Ovary (tissue), 9 donors: ENCODE data around the gene UPF3A. TPM values are rescaled to one million over a fixed set of nuclear protein-coding genes. Genes with fewer than 3 reads are reported as not detected.

Experiments used
- DNase-seq, 5 donors: peaks; one replicate each; pipeline ENCODE4 v3.0.0-alpha.2; 2019 to 2020
- H3K27ac ChIP-seq, 2 donors: fragments of 200-600 bp; one replicate each; pipeline versions ENCODE4 v1.5.1 to v1.8.0; 2019 to 2022
- H3K27me3 ChIP-seq: fragments of 200-600 bp; one replicate; pipeline ENCODE4 v1.8.0; 2022
- H3K36me3 ChIP-seq: fragments of 200-600 bp; sonication (generic); one replicate; pipeline ENCODE4 v1.5.1; 2019
- H3K4me1 ChIP-seq: one replicate; pipeline ENCODE4 v1.8.1; 2013; ENCODE audit warnings: mild to moderate bottlenecking, moderate library complexity; ENCODE audit not compliant: insufficient read depth
- H3K4me3 ChIP-seq: fragments of 200-600 bp; sonication (generic); one replicate; pipeline ENCODE4 v1.5.1; 2017
- H3K9me3 ChIP-seq, 2 donors: fragments of 200-600 bp in 1 of 2; sonication (generic) in 1 of 2; one replicate each; pipeline versions ENCODE4 v1.5.1 to v1.8.1; 2013 to 2019; ENCODE audit warnings: mild to moderate bottlenecking in 1 of 2, moderate library complexity in 1 of 2
- CTCF ChIP-seq, 3 donors: fragments of 450-650 bp in 2 of 3; fragments of 200-600 bp in 1 of 3; IDR thresholded peaks; one replicate each; pipeline versions ENCODE4 v1.5.1 to v1.8.0; 2016 to 2022; ENCODE audit warnings: antibody characterized with exemption in 3 of 3, mild to moderate bottlenecking in 1 of 3
- EP300 ChIP-seq: sonication (generic); formaldehyde crosslinking; IDR thresholded peaks from one replicate; pipeline ENCODE4 v1.6.1; 2017; ENCODE audit warnings: antibody characterized with exemption
- POLR2A ChIP-seq: fragments of 450-650 bp; IDR thresholded peaks from one replicate; pipeline ENCODE4 v1.6.1; 2017; ENCODE audit warnings: antibody characterized with exemption, mild to moderate bottlenecking, moderate library complexity
- WGBS, 3 donors: extraction: QIAGEN DNeasy Blood & Tissue Kit in 1 of 3; methylation state at CpG; one replicate each; pipeline versions ENCODE4 v1.1.5 to v1.1.7; 2013 to 2017; 5-methylcytosine and 5-hydroxymethylcytosine counted together
- intact Hi-C, 4 donors: fragments of 100-400 bp; cut with DNase I; formaldehyde crosslinking; loops; one replicate each; pipeline versions ENCODE4 v1.11.0 to v1.15.1; 2022 to 2023
- polyA plus RNA-seq, 2 donors: library from polyadenylated mRNA; stranded (reverse); fragments of 200-250 nt in 1 of 2; fragments of 350-450 nt in 1 of 2; fragmentation: Illumina TruSeq in 1 of 2; extraction: RNeasy Lipid Tissue Mini Kit (QIAGEN cat#74804) in 1 of 2; gene quantifications; one replicate each; pipeline ENCODE4 v1.2.3, GENCODE V29; 2013 to 2014
- total RNA-seq, 7 donors: library from RNA; depleted of rRNA in 2 of 7; stranded (reverse); fragments of >200 nt in 2 of 7; fragmentation: NEBNext Ultra II Directional in 3 of 7; extraction: Animal tissue kit (Norgen Biotek cat#: 25700) in 3 of 7; gene quantifications; one replicate each; pipeline versions ENCODE4 v1.1.0 to v1.2.4, GENCODE V29; 2016 to 2023
- donor health status: DM: no; HTN: no; CAD: no; lungs with moderate emphysema.
- donor health status: DM: no; HTN: no; CAD: no.
- donor health status: Bipolar disorder and iron deficiency.
- donor health status: DM: yes; HTN: yes; CAD: no.
- donor health status: DM: no; HTN: no; CAD: no.
- donor health status: DM: yes; HTN: yes; CAD: no.

Gene UPF3A
- total and polyA plus RNA-seq, 9 donors: 29.2 to 54.8 (median 40.4) TPM

DNA sequence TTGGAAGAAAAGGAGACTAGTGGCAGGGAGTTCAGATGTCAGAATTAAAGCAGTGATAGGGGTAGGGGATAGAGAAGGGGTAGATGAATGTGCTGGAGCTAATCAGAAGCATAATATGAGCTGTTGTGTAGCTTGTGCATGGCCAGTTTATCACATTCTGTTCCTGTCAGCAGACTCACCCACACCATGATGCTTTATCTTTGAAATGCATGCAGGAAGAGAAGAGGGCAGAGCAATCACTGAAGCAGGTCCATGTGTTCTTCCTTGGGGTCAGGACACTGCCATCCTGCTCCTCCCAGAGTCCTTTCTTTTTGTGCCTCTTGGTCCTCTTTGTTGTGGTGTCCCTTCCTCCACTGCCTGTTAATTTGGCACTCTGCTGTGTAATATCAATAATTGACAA lies 38.7 kb downstream of the UPF3A start:
- Histone ChIP-seq H3K4me3 (no peak overlapping the region), H3K27me3 (no peaks in the 10 kb centered on the region), H3K36me3 (no peaks in the 10 kb centered on the region), H3K9me3 (no peaks in the 10 kb centered on the region), H3K4me1 (peaks cover 7% of the 10 kb centered on the region), H3K27ac (no peak overlapping the region)
- DNase-seq: no peak
- intact Hi-C loops: no loop called here
- TF ChIP-seq CTCF (IDR thresholded peaks at IDR 0.05) (no peak), POLR2A (no peak)

GRCh38 chr13:114321256-114321655 lies 39.9 kb downstream of the UPF3A start:
- no peak overlapping the region for H3K4me3 ChIP-seq
- peaks cover 4% of the 10 kb centered on the region for H3K4me1 ChIP-seq
- no peak overlapping the region for H3K27ac ChIP-seq
- 96 to 97% (median 96%) methylated on average over 3 of the region's 3 CpGs for WGBS, 3 donors
- intact Hi-C loops: no loop called here
- H3K36me3 ChIP-seq: no peaks in the 10 kb centered on the region
- DNase-seq: no peak
- no peaks in the 10 kb centered on the region for H3K9me3 ChIP-seq
- TF ChIP-seq CTCF (IDR thresholded peaks at IDR 0.05) (no peak), POLR2A (no peak), EP300 (no peak)
- H3K27me3 ChIP-seq: no peaks in the 10 kb centered on the region

- H3K4me3 ChIP-seq: no peak overlapping the region
- intact Hi-C loops: no loop called here
- H3K27ac ChIP-seq: no peak overlapping the region
- no peaks in the 10 kb centered on the region for H3K4me1 ChIP-seq
- TF ChIP-seq EP300: no peak
- no peak for TF ChIP-seq CTCF (IDR thresholded peaks at IDR 0.05)
- TF ChIP-seq POLR2A: no peak
- H3K36me3 ChIP-seq: no peaks in the 10 kb centered on the region
- H3K27me3 ChIP-seq: no peaks in the 10 kb centered on the region
- DNase-seq: no peak
- 95 to 97% (median 97%) methylated on average over 2 of the region's 2 CpGs for WGBS, 3 donors
- no peaks in the 10 kb centered on the region for H3K9me3 ChIP-seq
These were observed 41.9 kb downstream of the UPF3A start for GRCh38 chr13:114323349-114323748.

- Histone ChIP-seq H3K9me3 (no peaks in the 10 kb centered on the region), H3K4me3 (no peak overlapping the region), H3K36me3 (no peaks in the 10 kb centered on the region), H3K27me3 (no peaks in the 10 kb centered on the region), H3K4me1 (no peaks in the 10 kb centered on the region), H3K27ac (no peak overlapping the region)
- no peak for DNase-seq
- 97 to 100% (median 99%) methylated on average over 4 of the region's 4 CpGs for WGBS, 3 donors
- intact Hi-C loops: no loop called here
- TF ChIP-seq CTCF (IDR thresholded peaks at IDR 0.05) (no peak), EP300 (no peak), POLR2A (no peak)
These were observed 42.9 kb downstream of the UPF3A start for GRCh38 chr13:114324334-114324733.

DNA sequence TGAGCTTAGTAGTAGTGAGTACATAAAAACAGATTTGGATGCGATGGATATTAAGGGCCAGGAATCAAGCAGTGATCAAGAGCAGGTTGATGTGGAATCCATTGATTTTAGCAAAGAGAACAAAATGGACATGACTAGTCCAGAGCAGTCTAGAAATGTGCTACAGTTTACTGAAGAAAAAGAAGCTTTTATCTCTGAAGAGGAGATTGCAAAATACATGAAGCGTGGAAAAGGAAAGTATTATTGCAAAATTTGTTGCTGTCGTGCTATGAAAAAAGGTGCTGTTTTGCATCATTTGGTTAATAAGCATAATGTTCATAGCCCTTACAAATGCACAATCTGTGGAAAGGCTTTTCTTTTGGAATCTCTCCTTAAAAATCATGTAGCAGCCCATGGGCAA lies 44.3 kb downstream of the UPF3A start:
- no peaks in the 10 kb centered on the region for H3K36me3 ChIP-seq
- H3K27me3 ChIP-seq: no peaks in the 10 kb centered on the region
- DNase-seq: no peak
- intact Hi-C loops: no loop called here
- H3K9me3 ChIP-seq: no peaks in the 10 kb centered on the region
- no peak overlapping the region for H3K4me3 ChIP-seq
- 74 to 88% (median 79%) methylated on average over 3 of the region's 3 CpGs for WGBS, 3 donors
- no peaks in the 10 kb centered on the region for H3K4me1 ChIP-seq
- TF ChIP-seq POLR2A (no peak), EP300 (no peak), CTCF (IDR thresholded peaks at IDR 0.05) (no peak)
- H3K27ac ChIP-seq: no peak overlapping the region
